Fibroblast of mammary gland (primary cell): ENCODE data around the gene METTL1.
"Not testable (repeated sequence)": the region's sequence is repeated elsewhere in the genome, so short reads cannot be mapped to it uniquely, and the experiment has no call there.

Source experiments
- DNase-seq: peaks from one replicate; pipeline ENCODE4 v3.0.0-alpha.2; 2010; ENCODE audit warnings: low read depth
- H3K4me3 ChIP-seq: 2 replicates; pipeline ENCODE4 v1.5.1; 2011; ENCODE audit warnings: low read depth, mild to moderate bottlenecking, low read length, moderate library complexity; ENCODE audit not compliant: control insufficient read depth
- CTCF ChIP-seq: conservative IDR thresholded peaks from 2 replicates; pipeline ENCODE4 v1.5.1; 2011; ENCODE audit warnings: low read depth, low read length, inconsistent platforms; ENCODE audit not compliant: control insufficient read depth, insufficient read depth

The METTL1 gene

GRCh38 chr12:57775563-57776246 lies 3.8 kb upstream of the METTL1 start:
- no peak overlapping the region for H3K4me3 ChIP-seq
- no peak for DNase-seq
- no peak for TF ChIP-seq CTCF

DNA sequence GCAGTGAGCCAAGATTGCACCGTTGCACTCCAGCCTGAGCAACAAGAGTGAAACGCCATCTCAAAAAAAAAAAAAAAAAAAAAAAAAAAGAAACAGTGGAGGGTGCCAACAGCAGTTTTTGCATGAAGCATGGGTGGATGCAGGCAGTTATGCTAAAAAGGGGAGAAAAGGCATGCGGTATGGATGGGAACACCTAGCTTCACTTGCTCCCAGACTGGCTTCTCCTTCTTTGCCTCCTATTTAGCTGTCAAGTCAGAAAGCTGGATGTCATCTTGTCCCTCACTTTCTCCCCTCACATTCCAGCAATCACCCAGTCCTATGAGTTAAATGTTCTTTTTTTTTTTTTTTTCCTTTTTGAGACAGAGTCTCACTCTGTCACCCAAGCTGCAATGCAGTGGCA lies 3.1 kb upstream of the METTL1 start:
- no peak overlapping the region for H3K4me3 ChIP-seq
- no peak for DNase-seq
- no peak for TF ChIP-seq CTCF

DNA sequence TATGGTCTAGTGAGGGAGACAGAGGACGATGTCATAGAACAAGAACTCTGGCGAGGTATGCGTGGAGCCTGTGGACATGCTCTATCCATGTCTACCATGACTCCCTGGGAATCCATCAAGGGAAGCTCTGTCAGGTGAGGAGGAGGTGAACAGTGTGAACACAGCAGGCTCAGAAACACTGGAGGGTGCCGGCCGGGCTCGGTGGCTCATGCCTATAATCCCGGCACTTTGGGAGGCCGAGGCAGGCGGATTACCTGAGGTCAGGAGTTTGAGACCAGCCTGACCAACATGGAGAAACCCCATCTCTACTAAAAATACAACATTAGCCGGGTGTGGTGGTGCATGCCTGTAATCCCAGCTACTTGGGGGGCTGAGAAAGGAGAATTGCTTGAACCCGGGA lies 2.7 kb upstream of the METTL1 start:
- not testable (repeated sequence) for DNase-seq, H3K4me3 ChIP-seq

GRCh38 chr12:57772429-57773322 lies 771 bp upstream of the METTL1 start, which contains the start of gene EEF1AKMT3:
TSS of gene EEF1AKMT3 (plus strand) at chr12:57772614. CDS start at chr12:57772725, 111 bp downstream.
- no peak for TF ChIP-seq CTCF
- DNase-seq = peak; percentile 47

DNA sequence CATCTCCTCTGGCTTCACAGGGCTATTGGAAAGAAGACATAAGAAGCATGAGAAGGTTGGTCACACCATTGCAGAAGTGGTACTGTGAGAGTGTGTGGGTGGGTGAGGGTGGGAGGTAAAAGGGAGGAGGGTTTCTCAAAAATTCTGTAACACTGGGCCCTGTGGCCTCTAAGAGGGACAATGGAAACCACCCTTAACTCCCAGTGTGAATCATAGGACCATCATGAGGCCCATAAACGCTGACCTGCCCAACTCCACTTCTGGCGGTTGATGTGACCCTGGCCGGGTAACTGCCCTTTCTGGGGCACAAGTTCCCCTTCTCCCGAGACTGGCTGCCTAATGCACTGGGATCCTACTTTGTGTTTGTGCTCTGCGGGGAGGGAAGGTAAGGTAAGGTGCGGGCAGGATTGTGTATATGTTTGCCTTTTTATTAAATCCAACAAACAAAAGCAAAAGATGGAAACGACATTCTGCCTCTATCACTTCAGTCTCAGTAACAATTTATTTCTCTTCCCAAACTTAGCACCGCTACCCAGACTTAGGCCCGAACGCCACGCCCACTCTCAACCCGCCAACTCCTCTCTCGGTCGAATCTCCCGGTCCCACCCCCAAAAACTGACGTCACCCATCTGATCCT lies 551 bp downstream of the METTL1 start:
- peak overlapping the region; percentile 95 for H3K4me3 ChIP-seq
- TF ChIP-seq CTCF = no peak
- DNase-seq = peak; percentile 92

More at GRCh38 chr12:57772429-57773322, 771 bp upstream of the METTL1 start, which contains the start of gene EEF1AKMT3:
- peak within 1 kb of the TSS; percentile 95 for H3K4me3 ChIP-seq

GRCh38 chr12:57770734-57771133 lies 1.2 kb downstream of the METTL1 start:
- no peak overlapping the region for H3K4me3 ChIP-seq
- no peak for TF ChIP-seq CTCF
- DNase-seq = no peak
